Heart right ventricle (tissue), 16 donors: ENCODE data around the gene LARP4B. TPM values are rescaled to one million over a fixed set of nuclear protein-coding genes. Genes with fewer than 3 reads are reported as not detected.

Experiments used
- ATAC-seq, 8 donors: fragments of 200-7000 bp; cut with Tn5 transposase; one replicate each; pipeline ENCODE4 v1.9.1; 2020; ENCODE audit warnings: mild to moderate bottlenecking in 8 of 8, moderate library complexity in 8 of 8, moderate number of reproducible peaks in 1 of 8
- DNase-seq, 2 donors: peaks; one replicate each; pipeline ENCODE4 v3.0.0-alpha.2; 2020
- H3K27ac ChIP-seq, 10 donors: fragments of 200-600 bp; sonication (generic) in 2 of 10; one replicate each; pipeline versions ENCODE4 v1.5.0 to v1.8.0; 2020 to 2022; ENCODE audit warnings: mild to moderate bottlenecking in 3 of 10
- H3K27me3 ChIP-seq, 7 donors: fragments of 200-600 bp; one replicate each; pipeline ENCODE4 v1.8.0; 2021 to 2022; ENCODE audit warnings: mild to moderate bottlenecking in 2 of 7
- H3K36me3 ChIP-seq, 9 donors: fragments of 200-600 bp; sonication (generic) in 1 of 9; one replicate each; pipeline versions ENCODE4 v1.5.0 to v1.8.0; 2020 to 2022; ENCODE audit warnings: mild to moderate bottlenecking in 2 of 9
- H3K4me1 ChIP-seq, 9 donors: fragments of 200-600 bp; sonication (generic) in 1 of 9; one replicate each; pipeline versions ENCODE4 v1.5.0 to v1.8.0; 2020 to 2022; ENCODE audit warnings: mild to moderate bottlenecking in 4 of 9
- H3K4me3 ChIP-seq, 10 donors: fragments of 200-600 bp; sonication (generic) in 2 of 10; one replicate each; pipeline versions ENCODE4 v1.5.0 to v1.8.0; 2020 to 2022; ENCODE audit warnings: mild to moderate bottlenecking in 7 of 10, moderate library complexity in 2 of 10
- H3K9me3 ChIP-seq, 11 donors: fragments of 200-600 bp in 10 of 11; sonication (generic) in 2 of 11; one replicate each; pipeline versions ENCODE4 v1.5.0 to v1.8.0; 2013 to 2022; ENCODE audit warnings: mild to moderate bottlenecking in 2 of 11, control low read depth in 1 of 11, moderate library complexity in 1 of 11
- CTCF ChIP-seq, 9 donors: fragments of 200-600 bp; sonication (generic) in 2 of 9; IDR thresholded peaks; one replicate each; pipeline versions ENCODE4 v1.5.0 to v1.8.0; 2021 to 2022; ENCODE audit warnings: antibody characterized with exemption in 9 of 9, mild to moderate bottlenecking in 5 of 9, moderate library complexity in 1 of 9
- WGBS, 2 donors: extraction: QIAGEN DNeasy Blood & Tissue Kit; methylation state at CpG; one replicate each; pipeline ENCODE4 v1.1.7; 2013; ENCODE audit warnings: inconsistent platforms in 1 of 2; 5-methylcytosine and 5-hydroxymethylcytosine counted together
- intact Hi-C, 10 donors: fragments of 100-400 bp; cut with DNase I; formaldehyde crosslinking; loops; one replicate each; pipeline versions ENCODE4 v1.11.1 to v1.14.2; 2022
- polyA plus RNA-seq, 2 donors: library from polyadenylated mRNA; stranded (reverse); fragments of 200-250 nt; gene quantifications; one replicate each; pipeline ENCODE4 v1.2.3, GENCODE V29; 2013
- total RNA-seq, 10 donors: library from RNA; stranded (reverse); fragmentation: NEBNext Ultra II Directional in 3 of 10; extraction: Animal tissue kit (Norgen Biotek cat#: 25700) in 3 of 10; gene quantifications; one replicate each; pipeline versions ENCODE4 v1.2.1 to v1.2.4, GENCODE V29; 2021 to 2023
- donor health status: Arrhythmogenic right ventricular cardiomyopathy.
- donor health status: ischemic (EF 13 %, LVEDD 7.1; RV severe dilation, severe dysfunction).
- donor health status: healthy with polysubstance abuse.
- donor health status: DM: no; HTN: yes; CAD: no.
- donor health status: DM: no; HTN: no; CAD: no.
- donor health status: ischemic (EF 25% LVEDD 6.9; RV normal size, moderate dysfunction).
- donor health status: ischemic (EF 25% LVEDD 5.7; RV mildly dilated, moderate dysfunction).
- donor health status: healthy.
- donor health status: DM: yes; HTN: yes; CAD: no.
- donor health status: Ischemic cardiomyopathy.
- donor health status: ischemic (EF 35%, LVEDD 5.7; RV mildly dilated, moderate dysfunction).
- donor health status: nonischemic (EF 11% LVEDD 7.7; RV severe dilation, severe dysfunction).
- donor health status: DM: yes; HTN: yes; CAD: no.
- donor health status: PGD.
- donor health status: ischemic (EF 29% LVEDD 5.4; RV normal size, mild dysfunction).
- donor health status: nonischemic (EF 23%, LVEDD 6.1; RV moderate dilation, normal function).

The LARP4B gene
- total and polyA plus RNA-seq, 12 donors, result 10.6 to 82.6 (median 61.9) TPM

- WGBS, 2 donors, result 97 to 99% methylated on average over 10 of the region's 10 CpGs
- H3K36me3 ChIP-seq, result peaks cover 0 to 98% (median 37%) of the 10 kb centered on the region in 9 donors
These were observed 102.3 kb downstream of the LARP4B start for GRCh38 chr10:829241-829640.

GRCh38 chr10:828191-828590, 103.3 kb downstream of the LARP4B start:
- H3K4me3 ChIP-seq, result no peak overlapping the region
- peaks cover 0 to 98% (median 42%) of the 10 kb centered on the region in 9 donors for H3K36me3 ChIP-seq
- 90 to 92% methylated on average over 9 of the region's 9 CpGs for WGBS, 2 donors
- no peak for TF ChIP-seq CTCF (IDR thresholded peaks at IDR 0.05)
- H3K9me3 ChIP-seq, result no peaks in the 10 kb centered on the region
- H3K27me3 ChIP-seq, result no peaks in the 10 kb centered on the region
- H3K27ac ChIP-seq, result no peak overlapping the region
- H3K4me1 ChIP-seq, result peaks cover 0 to 2% (median 0%) of the 10 kb centered on the region in 9 donors
- intact Hi-C loops, result no loop called here
- no peak for DNase-seq
- no peak for ATAC-seq

More at GRCh38 chr10:829241-829640, 102.3 kb downstream of the LARP4B start:
- Histone ChIP-seq H3K9me3 (no peaks in the 10 kb centered on the region), H3K27ac (no peak overlapping the region), H3K4me3 (no peak overlapping the region), H3K27me3 (no peaks in the 10 kb centered on the region), H3K4me1 (no peaks in the 10 kb centered on the region)
- intact Hi-C loops, result no loop called here
- ATAC-seq, result no peak
- no peak for TF ChIP-seq CTCF (IDR thresholded peaks at IDR 0.05)
- no peak for DNase-seq

GRCh38 chr10:824946-825345, 106.6 kb downstream of the LARP4B start:
- H3K9me3 ChIP-seq, result no peaks in the 10 kb centered on the region
- intact Hi-C loops, result no loop called here
- ATAC-seq (no peak), DNase-seq (no peak)
- peaks cover 0 to 100% (median 58%) of the 10 kb centered on the region in 9 donors for H3K36me3 ChIP-seq
- H3K27me3 ChIP-seq, result no peaks in the 10 kb centered on the region
- 98% methylated on average over 7 of the region's 7 CpGs for WGBS, 2 donors
- no peak overlapping the region for H3K4me3 ChIP-seq
- no peak for TF ChIP-seq CTCF (IDR thresholded peaks at IDR 0.05)
- H3K4me1 ChIP-seq, result peaks cover 0 to 10% (median 0%) of the 10 kb centered on the region in 9 donors
- no peak overlapping the region for H3K27ac ChIP-seq

- Histone ChIP-seq H3K27me3 (no peaks in the 10 kb centered on the region), H3K27ac (no peak overlapping the region), H3K4me1 (peaks cover 0 to 13% (median 3%) of the 10 kb centered on the region in 9 donors), H3K36me3 (peaks cover 0 to 100% (median 61%) of the 10 kb centered on the region in 9 donors), H3K4me3 (no peak overlapping the region), H3K9me3 (no peaks in the 10 kb centered on the region)
- DNase-seq (no peak), ATAC-seq (peak in 3 of 8 donors; percentile 25 to 41 (median 28))
- WGBS, 2 donors, result 92 to 97% methylated on average over 4 of the region's 4 CpGs
- no peak for TF ChIP-seq CTCF (IDR thresholded peaks at IDR 0.05)
- intact Hi-C loops, result no loop called here
These were observed 107.0 kb downstream of the LARP4B start for GRCh38 chr10:824497-824896.
